NCI-H187 treated with DMSO at 0.1 percent for 48 hours (cell line): Measurements from ENCODE around the gene NAV2.
"Not testable (repeated sequence)": the region's sequence is repeated elsewhere in the genome, so short reads cannot be mapped to it uniquely, and the experiment has no call there.

Experiments
- DNase-seq: peaks from one replicate; lab custom pipeline; 2025; lab: John Stamatoyannopoulos, UW

The NAV2 gene

DNA sequence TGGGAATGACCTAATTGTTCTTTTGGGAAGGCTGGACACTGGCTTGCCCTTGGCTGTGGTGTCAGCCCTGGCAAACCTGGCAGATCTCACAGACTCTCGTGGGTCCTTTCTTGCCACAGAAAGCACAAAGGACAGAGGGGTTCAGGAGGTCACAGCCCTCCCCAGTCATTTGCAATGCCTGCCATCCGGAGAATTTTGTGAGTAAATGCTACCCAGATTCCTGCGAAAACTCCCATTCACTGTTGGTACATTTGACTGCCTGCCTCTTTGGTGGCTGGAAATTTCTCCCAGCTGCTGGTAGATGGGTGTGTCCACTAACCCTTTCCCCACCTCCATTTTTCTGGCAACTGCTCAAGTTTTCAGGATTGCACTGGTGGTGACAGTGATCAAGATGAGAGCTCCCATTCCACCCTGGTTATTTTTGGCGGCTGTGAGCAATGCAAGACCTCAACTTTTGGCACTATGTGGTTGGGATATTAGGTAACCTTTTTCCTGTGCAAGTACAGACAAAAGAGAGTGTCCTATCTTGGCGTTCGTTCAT lies 155.7 kb downstream of the NAV2 start:
- DNase-seq = peak; percentile 36

DNA sequence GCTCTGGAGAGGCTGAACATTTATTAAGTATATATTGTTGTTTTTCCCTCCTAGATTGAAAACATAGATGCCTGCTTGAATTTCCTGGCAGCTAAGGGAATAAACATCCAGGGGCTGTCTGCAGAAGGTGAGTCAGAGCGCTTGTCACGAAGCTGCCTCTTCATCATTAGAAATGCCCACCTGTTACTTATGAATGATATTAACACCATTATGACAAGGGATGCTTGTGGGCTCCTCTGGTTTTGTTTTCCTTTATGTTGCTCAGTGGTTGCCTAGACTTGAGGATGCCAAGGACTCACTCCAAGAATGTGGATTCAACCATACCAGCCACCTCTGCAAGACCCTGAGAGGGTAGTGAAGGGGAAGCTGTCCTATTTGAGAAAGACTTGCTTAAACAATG lies 156.2 kb downstream of the NAV2 start:
- DNase-seq = no peak

DNA sequence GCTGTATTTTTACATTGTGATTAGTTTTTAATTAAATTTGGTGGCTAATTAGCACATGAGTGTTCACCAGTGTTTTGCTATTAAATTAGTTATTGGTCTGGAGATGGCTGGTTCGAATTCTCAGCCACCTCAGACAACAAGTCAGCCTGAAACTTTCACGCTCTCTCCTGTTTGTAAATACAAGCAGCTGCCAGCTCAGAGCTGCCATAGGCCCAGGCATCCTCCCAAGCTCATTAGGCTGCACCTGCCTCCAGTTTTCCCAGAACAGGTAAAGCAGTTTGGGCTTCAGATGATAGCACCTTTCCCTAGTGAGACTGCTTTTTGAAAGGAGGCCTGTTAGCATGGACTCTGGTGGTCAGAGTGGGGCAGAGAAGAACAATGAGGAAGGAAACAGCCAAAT lies 156.8 kb downstream of the NAV2 start:
- DNase-seq = no peak

DNA sequence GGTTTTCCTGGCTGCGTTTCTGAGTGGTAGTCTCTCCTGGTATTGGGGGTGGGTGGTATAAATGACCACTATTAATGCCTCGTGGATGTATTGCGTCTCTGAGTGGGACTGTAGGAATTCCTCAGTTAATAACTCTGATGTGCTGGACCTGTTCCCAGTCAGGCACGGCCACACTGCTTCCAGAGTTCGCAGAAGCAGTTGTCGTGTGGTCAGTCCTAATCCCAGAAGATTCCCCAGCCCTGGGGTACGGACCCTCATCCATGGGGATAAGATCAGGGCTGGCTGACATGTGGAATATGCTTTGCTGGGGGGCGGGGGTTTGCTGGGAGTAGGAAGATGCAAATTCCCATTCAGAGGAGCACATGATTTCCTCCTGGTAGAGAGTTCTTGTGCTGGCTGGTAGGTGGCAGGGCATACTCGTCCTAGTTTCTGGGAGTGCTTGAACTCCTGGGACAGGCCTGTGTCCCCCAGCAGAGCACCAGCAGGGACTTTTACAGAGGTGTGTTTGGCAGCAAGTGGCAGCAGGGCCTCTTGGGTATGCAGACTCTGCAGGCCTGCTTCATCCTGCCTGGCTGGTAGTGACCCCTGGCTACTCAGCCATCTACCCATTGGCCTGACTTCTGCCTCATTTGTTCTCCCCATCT lies 157.4 kb downstream of the NAV2 start:
- no peak for DNase-seq

DNA sequence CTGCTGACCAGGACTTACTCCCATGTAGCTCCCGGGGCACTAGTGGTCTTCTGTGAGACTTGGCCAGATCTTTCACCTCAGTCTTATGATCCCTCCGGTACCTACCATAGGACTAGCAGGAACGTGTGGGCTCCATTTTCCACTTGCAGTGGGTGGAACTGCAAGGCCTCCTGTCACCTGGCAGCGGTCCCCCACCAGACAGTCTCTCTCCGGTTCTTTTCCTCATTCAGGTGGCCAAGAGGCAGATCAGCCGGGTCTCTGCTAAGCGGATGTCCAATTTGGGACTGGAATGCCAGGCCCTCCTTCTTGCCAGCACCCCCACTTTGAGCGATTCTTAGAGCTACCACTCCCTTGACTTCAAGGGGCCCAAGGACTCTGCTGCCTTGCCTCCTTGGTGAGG lies 158.9 kb downstream of the NAV2 start:
- no peak for DNase-seq

DNA sequence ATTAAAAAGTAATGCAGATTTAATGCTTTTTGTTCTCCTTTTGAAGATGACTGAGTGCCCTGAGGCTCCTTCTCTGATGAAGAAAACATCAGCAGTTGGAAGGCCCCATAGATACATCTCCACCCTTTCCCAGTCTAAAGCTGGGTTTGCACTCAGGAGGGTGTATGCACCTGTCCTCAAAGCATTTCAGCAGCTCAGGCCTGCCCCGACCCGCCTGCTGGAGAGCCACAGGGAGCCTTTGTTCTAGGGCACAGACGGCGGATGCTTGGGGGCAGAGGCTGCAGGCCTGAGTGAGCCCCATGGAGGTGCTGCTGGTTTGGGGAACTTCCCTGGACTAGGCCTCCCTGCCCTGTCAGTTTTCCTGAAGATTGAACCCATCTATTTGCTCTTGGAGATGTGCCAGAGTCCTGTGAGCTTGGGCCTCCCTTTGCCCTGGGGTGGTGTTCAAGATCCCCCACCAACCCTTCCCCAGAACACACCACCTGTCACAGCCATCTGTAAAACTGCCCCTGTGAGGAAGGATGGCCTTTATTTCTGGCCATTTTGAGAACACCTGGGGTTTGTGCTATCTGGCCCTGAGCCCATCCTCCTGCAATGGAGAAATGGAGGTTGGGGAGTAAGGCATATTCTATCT lies 160.0 kb downstream of the NAV2 start:
- DNase-seq = no peak

DNA sequence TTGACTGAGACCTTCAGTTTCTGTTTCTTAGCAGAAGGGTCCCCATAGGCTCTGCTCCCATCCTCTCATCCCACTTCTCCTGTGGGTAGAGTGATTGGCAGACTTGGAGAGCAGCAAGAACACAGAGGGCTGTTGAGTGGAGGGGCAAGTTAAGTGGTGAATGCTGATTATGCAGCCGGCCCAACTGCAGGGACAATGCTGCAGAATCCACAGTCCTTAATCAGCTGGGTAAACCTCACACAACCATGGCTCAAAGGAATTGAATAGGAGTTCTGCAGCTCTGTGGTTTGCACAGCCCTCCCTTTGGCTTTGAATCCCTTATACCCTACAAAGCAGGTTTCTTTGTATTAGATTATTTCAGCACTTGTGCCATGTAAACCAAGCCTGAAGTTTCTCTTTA lies 161.1 kb downstream of the NAV2 start:
- peak; percentile 92 for DNase-seq

DNA sequence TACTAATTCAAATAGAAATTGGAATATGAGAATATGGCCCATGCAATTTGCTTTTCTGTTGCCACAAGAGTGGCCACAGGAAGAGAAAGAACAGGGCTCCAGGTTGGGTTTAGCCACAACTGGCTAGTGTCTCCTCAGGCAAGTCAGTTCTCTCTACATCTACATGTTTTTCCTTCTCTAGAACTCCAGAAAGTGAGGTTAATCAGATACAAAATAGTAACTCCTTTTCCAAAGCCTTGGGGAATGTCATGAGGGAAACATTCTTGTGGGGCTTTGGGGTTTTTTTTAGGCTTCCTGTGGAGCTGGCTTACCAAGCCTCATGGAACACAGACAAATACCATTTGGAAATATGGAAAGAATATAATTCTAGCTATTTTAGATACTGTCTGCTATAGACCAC lies 161.6 kb downstream of the NAV2 start:
- no peak for DNase-seq

DNA sequence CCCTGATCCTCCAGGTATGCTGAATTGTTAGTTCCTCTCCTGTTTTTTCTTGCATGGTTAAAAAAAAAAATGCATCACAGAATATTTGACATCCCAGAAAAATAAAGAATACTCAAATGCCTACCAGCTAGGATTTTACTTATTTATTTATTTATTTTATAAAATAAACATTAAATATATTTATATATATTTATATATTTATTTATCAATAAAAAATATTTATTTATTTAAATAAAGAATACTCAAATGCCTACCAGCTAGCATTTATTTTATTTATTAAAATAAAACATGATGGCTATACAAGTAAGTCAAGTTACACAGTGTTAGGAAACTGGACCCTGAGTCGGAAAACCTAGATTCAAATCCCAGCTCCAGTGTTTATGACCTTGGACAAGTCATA lies 164.1 kb downstream of the NAV2 start:
- DNase-seq = no peak

DNA sequence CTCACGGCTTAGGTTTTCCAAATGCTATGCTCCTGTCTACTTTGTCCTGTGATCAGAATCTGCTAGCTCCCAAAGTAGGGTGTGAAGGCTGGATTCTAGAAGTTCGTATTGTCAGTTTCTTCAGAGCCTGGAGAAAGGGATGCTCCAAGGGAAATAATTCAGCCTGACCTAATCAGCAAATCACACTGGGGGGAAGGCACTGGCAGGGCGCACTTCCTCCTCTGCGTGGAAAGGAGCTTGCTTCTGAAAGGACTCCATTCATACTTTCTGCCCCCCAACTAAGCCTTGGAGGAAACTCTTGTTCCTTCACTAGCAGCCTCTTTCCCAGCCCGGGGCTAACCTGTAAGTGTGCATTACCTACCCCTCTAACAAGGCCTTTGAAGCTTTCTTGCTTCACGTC lies 165.9 kb downstream of the NAV2 start:
- DNase-seq = no peak

DNA sequence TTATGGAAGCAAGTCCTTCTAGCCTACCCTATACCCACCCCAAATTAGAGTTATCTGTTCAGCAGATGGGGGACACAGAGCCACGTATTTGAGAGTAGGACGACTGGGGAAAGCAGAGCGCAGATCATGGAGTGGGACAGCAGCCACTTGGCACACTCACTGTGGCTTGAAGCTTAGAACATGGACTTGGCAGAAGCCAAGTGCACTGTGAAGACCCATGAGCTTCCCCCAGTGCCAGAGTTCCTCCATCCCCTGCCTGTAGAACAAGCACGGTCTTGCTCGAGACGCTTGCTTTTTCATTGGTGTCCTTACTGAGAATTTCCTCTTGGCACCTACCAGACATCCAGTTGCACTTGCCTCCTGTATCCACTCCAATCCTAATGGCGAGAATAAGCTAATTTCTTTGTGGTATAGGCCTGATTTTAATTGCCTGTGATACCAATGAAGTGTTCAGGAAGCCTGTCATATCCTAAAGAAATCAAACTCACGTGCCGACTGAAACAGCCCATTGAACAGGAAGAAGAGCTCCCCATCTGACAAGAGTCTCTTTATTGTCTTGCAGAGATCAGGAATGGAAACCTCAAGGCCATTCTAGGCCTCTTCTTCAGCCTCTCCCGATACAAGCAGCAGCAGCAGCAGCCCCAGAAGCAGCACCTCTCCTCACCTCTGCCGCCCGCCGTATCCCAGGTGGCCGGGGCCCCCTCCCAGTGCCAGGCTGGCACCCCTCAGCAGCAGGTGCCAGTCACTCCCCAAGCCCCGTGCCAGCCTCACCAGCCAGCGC lies 166.9 kb downstream of the NAV2 start:
- DNase-seq = no peak

DNA sequence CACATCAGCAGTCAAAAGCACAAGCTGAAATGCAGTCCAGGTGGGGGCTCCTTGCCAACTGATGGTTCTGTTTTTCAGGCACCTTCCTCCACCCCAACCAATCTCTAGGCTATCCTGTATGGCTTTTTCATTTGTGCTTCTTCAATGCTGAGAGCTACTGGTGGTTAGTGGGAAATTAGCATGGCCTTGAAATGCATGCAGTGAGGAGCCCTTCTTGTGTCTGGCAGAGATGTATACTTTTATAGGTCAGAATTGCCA lies 167.4 kb downstream of the NAV2 start:
- DNase-seq = no peak

DNA sequence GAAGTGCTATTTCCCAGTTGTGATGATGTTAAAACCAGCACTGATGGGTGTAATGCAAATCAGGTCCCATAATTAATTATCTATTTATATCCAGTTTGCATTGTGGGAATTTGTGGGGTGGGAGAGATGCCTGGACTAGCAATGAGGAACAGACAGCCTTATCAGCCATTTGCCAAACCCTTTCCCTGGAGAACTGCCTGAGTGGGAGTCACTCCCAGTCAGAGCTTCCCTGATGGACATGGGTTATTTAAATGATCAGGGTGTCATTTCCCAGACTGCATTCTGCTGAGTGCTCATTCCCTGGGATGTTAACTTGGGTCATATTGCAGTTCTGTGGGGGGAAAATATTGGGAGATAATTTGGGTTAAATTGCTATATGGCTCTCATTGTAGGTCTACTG lies 168.5 kb downstream of the NAV2 start:
- DNase-seq = no peak

DNA sequence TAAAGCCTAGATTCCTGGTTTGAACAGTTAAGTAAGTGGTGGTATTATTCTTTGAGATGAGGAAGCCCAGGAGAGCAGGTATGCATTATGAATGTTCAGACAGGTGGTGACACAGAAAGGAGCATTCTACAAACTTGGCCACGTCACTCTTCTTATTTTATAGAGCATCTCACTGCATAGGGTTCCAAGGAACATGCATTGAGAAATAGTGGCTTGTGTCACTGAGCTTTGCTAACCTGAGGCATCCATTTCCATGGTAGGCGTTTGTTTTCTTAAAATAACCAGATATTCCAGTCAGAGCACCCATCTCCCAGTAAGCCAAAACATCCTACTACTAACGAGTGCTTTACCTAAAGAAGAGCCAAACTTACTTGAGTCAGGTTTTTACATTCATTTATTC lies 169.7 kb downstream of the NAV2 start:
- DNase-seq = no peak

DNA sequence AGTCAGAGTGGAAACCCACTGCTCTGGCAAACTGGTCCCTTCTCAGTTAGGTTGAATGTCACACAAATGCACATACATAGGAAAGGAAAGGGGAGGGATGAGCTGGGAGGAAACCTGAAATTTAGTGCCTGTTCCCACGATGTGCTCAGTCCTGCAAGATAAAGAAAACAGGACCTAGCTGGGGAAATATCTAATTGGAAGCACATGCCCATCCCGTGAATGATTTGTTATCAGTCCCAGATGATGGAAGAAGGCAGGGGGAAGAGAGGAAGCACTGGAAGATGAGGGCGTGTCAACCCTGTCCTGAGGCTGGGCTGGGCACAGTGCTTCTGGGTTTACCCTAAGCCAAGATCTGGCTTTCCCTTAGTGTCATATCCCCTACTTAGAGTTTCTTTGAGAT lies 173.9 kb downstream of the NAV2 start:
- no peak for DNase-seq

DNA sequence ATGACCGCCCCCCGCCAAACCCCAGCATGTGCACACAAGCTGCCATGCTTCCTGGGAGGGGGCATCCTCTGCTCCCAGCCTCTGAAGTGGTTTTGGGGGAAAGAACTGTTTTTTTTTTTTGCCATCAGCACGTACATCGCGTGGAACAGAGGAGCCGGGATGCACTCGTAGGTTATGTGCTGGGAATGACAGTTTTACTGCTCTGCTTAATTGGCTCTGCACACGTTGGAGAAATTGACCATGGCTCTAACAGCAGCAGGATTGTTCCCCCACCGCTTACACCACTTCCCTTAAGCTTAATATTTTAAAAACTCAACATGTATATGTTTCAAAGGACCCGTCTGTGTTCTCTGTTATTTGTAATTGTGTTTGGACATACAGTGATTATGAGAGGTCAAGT lies 175.2 kb downstream of the NAV2 start:
- no peak for DNase-seq

DNA sequence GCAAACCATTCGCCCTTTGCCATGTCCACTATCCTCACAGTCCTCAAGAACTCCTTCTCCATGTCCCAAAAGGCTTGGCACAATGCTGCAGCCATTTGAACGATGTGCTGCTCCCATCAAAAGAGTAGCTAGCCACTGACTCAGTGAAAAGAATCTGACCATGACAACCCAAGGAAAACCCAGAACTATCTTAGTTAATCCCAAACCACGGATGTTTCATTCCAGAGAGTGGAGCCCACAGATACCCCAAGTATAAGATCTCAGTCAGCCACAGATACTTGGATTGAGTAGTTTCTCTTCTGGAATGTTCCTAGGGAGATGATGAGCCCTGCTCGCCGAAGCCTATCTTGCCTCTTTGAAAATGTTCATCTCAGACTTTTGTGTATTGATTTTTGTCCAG lies 176.9 kb downstream of the NAV2 start:
- no peak for DNase-seq

DNA sequence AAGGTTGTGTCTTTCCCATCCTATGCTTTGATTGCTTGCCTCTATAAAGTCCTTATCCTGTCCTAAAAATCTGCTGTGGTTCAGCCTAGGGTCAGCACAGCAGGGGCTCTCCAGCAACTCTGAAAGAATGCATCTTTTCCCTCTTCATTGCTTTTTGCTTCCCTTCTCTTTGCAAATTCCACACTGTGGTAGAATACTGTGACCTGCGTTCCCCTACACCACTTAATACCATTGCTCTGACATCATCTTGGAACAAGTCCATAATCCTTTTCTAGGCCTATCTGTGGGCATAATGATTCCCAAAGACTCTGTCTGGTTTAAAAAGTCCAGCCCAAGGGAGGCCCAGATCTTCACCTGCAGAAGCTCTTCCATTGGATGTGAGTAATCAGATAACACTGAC lies 177.7 kb downstream of the NAV2 start:
- no peak for DNase-seq

DNA sequence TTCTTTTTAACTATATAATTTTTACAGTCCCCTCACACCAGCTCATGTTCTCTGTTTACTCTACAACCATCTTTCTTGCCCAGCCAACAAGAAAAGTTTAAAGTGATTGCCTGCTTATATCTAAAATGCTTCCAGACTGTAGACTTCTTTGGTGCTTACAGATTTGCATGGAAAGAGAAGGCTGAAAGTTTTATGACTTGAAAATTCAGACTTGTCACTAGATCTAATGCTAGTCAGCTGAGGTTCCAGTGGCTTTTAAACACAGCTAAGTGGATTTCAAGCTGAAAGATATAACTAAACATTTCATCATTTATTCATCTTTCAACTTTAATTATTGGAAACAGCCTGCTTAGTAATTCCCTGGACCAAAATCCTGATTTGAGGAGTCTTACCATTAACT lies 178.4 kb downstream of the NAV2 start:
- DNase-seq = no peak

DNA sequence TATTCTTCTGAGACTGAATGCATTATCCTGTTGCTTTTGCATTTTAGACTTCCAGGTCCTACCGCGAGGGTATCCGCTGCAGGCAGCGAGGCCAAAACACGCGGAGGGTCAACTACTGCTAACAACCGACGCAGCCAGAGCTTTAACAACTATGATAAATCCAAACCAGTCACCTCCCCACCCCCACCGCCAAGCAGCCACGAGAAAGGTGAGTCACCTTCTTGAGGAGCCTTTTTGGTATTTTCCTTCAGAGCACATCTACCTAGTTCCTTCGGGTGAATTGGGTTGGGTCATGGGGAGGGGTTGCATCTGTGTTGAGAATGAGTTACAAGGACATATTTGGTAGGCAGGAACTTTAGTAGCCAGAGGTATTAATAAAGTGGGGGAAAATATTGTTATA lies 179.8 kb downstream of the NAV2 start:
- DNase-seq = no peak

DNA sequence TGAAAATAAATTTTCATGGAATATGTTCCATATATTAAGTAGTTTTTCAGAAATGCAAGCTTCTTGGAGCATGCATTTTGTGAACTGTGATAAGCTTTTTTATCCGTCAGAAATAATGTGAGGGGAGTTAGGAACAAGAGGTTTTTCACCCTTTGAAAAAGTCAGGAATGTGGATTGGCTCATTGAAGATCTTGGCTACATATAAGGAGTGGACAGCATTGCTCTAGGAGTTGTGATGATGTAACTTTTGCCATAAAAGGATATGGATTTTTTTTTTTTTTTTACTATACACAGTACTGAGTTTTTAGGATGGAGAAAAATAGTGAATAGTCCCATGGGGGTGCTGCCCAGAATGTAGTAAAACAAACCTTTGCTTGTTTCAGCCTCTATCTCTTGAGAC lies 180.2 kb downstream of the NAV2 start:
- DNase-seq = no peak

DNA sequence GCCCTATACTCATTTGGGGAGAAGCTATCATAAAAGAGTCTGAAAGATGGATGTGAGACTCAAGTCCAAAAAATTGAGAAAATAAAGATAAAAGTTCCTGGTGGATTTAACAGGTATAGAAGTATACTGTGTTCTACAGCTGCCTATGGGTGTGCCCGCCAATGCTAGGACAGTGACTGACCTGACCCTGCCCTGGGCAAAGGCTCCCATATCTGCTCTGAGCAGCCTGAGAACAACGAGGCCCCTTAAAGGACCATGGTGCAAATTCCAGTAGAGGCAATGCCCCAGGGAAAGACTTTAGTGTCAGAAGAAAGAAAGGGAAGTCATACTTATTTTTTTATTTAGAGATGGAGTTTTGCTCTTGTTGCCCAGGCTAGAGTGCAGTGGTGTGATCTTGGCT lies 181.8 kb downstream of the NAV2 start:
- no peak for DNase-seq

DNA sequence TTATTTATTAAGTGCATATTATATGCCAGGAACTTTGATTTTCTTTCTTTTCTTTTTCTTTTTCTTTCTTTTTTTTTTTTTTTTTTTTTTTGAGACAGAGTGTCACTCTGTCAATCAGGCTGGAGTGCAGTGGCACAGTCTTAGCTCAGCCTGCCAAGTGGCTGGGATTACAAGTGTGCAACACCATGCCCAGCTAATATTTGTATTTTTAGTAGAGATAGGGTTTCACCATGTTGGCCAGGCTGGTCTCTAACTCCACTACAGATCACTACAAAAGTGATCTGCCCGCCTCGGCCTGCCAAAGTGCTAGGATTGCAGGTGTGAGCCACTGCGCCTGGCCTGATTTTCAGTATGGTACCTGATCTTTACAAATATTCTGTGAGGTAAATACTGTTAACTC lies 182.4 kb downstream of the NAV2 start:
- not testable (repeated sequence) for DNase-seq

DNA sequence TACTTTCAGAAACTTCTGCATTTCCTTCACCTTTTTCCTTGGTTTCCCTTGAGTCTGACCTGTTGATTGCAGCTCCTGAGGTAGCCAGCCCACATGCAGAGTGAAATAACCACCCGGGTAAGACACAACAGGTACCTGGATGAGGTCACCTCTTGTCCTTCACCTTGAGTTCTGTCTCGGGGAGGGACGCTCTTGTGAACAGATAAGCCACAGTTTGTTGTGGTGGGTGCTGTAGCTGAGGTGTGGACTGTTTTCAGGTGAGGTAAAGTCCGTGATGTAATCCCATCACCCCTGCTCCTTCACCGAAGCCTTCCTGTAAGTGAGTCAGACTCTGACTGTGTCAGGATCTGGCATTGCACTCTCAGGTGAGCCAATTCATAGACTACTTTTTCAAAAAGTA lies 183.1 kb downstream of the NAV2 start:
- no peak for DNase-seq
